Natural killer cell (primary cell): ENCODE results near the gene TMED1. TPM values are rescaled to one million over a fixed set of nuclear protein-coding genes. Genes with fewer than 3 reads are reported as not detected.

ENCODE experiments used
- ATAC-seq, 3 donors: fragments of 150-1000 bp in 2 of 3; fragments of 200-7000 bp in 1 of 3; cut with Tn5 transposase; 1 replicate in 1 of 3; 2 replicates in 2 of 3; pipeline ENCODE4 v1.10.0; 2021; ENCODE audit warnings: mild to moderate bottlenecking in 2 of 3, moderate library complexity in 2 of 3
- DNase-seq, 2 donors: peaks; one replicate each; pipeline versions ENCODE4 v3.0.0 to v3.0.0-alpha.2; 2013 to 2021; ENCODE audit warnings: mixed read lengths in 1 of 2
- H3K27ac ChIP-seq: one replicate; pipeline ENCODE4 v1.5.1; 2013; ENCODE audit warnings: mild to moderate bottlenecking, low read length
- H3K27me3 ChIP-seq: one replicate; pipeline ENCODE4 v1.6.1; 2013; ENCODE audit warnings: low read length; ENCODE audit not compliant: control insufficient read depth, insufficient read depth
- H3K36me3 ChIP-seq: one replicate; pipeline ENCODE4 v1.6.1; 2013; ENCODE audit warnings: low read length; ENCODE audit not compliant: control insufficient read depth, insufficient read depth
- H3K4me1 ChIP-seq: one replicate; pipeline ENCODE4 v1.6.1; 2013; ENCODE audit warnings: low read length; ENCODE audit not compliant: control insufficient read depth, insufficient read depth
- H3K4me3 ChIP-seq: one replicate; pipeline ENCODE4 v1.5.1; 2013; ENCODE audit warnings: low read length
- H3K9me3 ChIP-seq: one replicate; pipeline ENCODE4 v1.6.1; 2013; ENCODE audit warnings: low read length; ENCODE audit not compliant: control insufficient read depth, insufficient read depth
- H3K27ac Mint-ChIP-seq, 2 donors: one replicate each; pipeline ENCODE4 v1.8.0; 2022; ENCODE audit warnings: mild to moderate bottlenecking in 2 of 2, mixed read lengths in 2 of 2, moderate library complexity in 1 of 2
- H3K27me3 Mint-ChIP-seq, 2 donors: one replicate each; pipeline ENCODE4 v1.8.0; 2022; ENCODE audit warnings: low read depth in 2 of 2, mixed read lengths in 2 of 2
- H3K36me3 Mint-ChIP-seq: one replicate; pipeline ENCODE4 v1.8.0; 2022; ENCODE audit warnings: mixed read lengths
- H3K4me1 Mint-ChIP-seq, 2 donors: one replicate each; pipeline ENCODE4 v1.8.0; 2022; ENCODE audit warnings: mixed read lengths in 2 of 2
- H3K4me3 Mint-ChIP-seq: one replicate; pipeline ENCODE4 v1.8.0; 2022; ENCODE audit warnings: mild to moderate bottlenecking, moderate library complexity, mixed read lengths
- H3K9me3 Mint-ChIP-seq, 2 donors: one replicate each; pipeline ENCODE4 v1.8.0; 2022; ENCODE audit warnings: mixed read lengths in 2 of 2
- WGBS: methylation state at CpG from one replicate; pipeline ENCODE4 v1.1.7; 2013; ENCODE audit warnings: missing lambda C conversion rate; ENCODE audit not compliant: insufficient coverage; 5-methylcytosine and 5-hydroxymethylcytosine counted together
- intact Hi-C: fragments of 100-400 bp; cut with micrococcal nuclease; formaldehyde crosslinking; loops from one replicate; pipeline ENCODE4 v1.14.2; 2022
- total RNA-seq, 4 donors: library from RNA; stranded (reverse); fragments of 120-200 nt in 1 of 4; gene quantifications; one replicate each; pipeline versions ENCODE4 v1.2.3 to v1.2.4, GENCODE V29; 2013 to 2022
- TF ChIP-seq, protein P1 (sequence below): fragments of 200-600 bp; IDR thresholded peaks from one replicate; pipeline ENCODE4 v1.8.0; 2022; ENCODE audit warnings: antibody characterized with exemption

TMED1 gene
- total RNA-seq, 3 donors from 2014 or later (not counting 1 experiment from before 2014, with no cell fraction given), result 20.5 to 27.8 (median 27.4) TPM

- Mint-ChIP-seq H3K27ac (no peak overlapping the region), H3K4me1 (peaks cover 5 to 6% of the 10 kb centered on the region in 2 donors), H3K4me3 (no peak overlapping the region), H3K27me3 (no peaks in the 10 kb centered on the region), H3K9me3 (no peaks in the 10 kb centered on the region), H3K36me3 (no peaks in the 10 kb centered on the region)
- intact Hi-C loops, result no loop called here
- WGBS, result 93% methylated on average over 7 of the region's 7 CpGs
- ATAC-seq (no peak), DNase-seq (no peak)
- Histone ChIP-seq H3K36me3 (no peaks in the 10 kb centered on the region), H3K4me1 (peaks cover 9% of the 10 kb centered on the region), H3K27ac (no peak overlapping the region), H3K27me3 (no peaks in the 10 kb centered on the region), H3K4me3 (no peak overlapping the region), H3K9me3 (no peaks in the 10 kb centered on the region)
- TF ChIP-seq, protein P1, sequence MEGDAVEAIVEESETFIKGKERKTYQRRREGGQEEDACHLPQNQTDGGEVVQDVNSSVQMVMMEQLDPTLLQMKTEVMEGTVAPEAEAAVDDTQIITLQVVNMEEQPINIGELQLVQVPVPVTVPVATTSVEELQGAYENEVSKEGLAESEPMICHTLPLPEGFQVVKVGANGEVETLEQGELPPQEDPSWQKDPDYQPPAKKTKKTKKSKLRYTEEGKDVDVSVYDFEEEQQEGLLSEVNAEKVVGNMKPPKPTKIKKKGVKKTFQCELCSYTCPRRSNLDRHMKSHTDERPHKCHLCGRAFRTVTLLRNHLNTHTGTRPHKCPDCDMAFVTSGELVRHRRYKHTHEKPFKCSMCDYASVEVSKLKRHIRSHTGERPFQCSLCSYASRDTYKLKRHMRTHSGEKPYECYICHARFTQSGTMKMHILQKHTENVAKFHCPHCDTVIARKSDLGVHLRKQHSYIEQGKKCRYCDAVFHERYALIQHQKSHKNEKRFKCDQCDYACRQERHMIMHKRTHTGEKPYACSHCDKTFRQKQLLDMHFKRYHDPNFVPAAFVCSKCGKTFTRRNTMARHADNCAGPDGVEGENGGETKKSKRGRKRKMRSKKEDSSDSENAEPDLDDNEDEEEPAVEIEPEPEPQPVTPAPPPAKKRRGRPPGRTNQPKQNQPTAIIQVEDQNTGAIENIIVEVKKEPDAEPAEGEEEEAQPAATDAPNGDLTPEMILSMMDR, result no peak
Measured at GRCh38 chr19:10852941-10853340, 16.9 kb upstream of the TMED1 start.

GRCh38 chr19:10852098-10852800, 16.2 kb upstream of the TMED1 start:
- peaks cover 16% of the 10 kb centered on the region for H3K4me1 ChIP-seq
- TF ChIP-seq, protein P1, result no peak
- 89% methylated on average over 7 of the region's 7 CpGs for WGBS

DNA sequence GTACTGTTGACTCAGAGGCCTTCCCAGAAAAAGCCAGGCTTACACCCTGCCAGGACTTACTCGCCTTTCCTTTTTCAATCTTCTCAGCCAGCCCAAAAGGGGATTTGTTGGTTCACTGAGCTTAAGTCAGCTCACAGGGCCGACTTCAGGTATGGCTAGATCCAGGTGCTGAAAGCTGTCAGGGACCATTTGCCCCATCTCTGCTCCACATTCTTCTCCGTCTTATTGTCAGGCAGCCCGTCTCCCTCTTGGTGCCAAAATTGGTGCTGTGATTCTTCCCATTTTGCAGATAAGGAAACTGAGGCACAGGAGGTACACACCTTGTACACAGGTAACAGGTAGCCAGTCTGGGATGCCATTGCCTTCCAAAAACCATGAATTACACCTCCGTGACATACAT, 14.6 kb upstream of the TMED1 start:
- TF ChIP-seq, protein P1, result no peak
- intact Hi-C loops, result no loop called here
- ATAC-seq, result no peak
- WGBS, result 86% methylated on average over 4 of the region's 5 CpGs
- Mint-ChIP-seq H3K4me1 (peaks cover 12 to 16% of the 10 kb centered on the region in 2 donors), H3K4me3 (no peak overlapping the region), H3K27ac (no peak overlapping the region), H3K27me3 (no peaks in the 10 kb centered on the region), H3K9me3 (no peaks in the 10 kb centered on the region), H3K36me3 (no peaks in the 10 kb centered on the region)
- H3K27ac ChIP-seq, result no peak overlapping the region
- no peak for DNase-seq
- H3K4me1 ChIP-seq, result peaks cover 19% of the 10 kb centered on the region
- H3K4me3 ChIP-seq, result no peak overlapping the region
- no peaks in the 10 kb centered on the region for H3K27me3 ChIP-seq
- peaks cover 5% of the 10 kb centered on the region for H3K9me3 ChIP-seq
- H3K36me3 ChIP-seq, result no peaks in the 10 kb centered on the region

More at GRCh38 chr19:10852098-10852800, 16.2 kb upstream of the TMED1 start:
- Mint-ChIP-seq H3K27ac (no peak overlapping the region), H3K4me3 (no peak overlapping the region), H3K36me3 (no peaks in the 10 kb centered on the region), H3K4me1 (peaks cover 5 to 6% of the 10 kb centered on the region in 2 donors), H3K9me3 (no peaks in the 10 kb centered on the region), H3K27me3 (no peaks in the 10 kb centered on the region)
- no peak overlapping the region for H3K27ac ChIP-seq
- H3K36me3 ChIP-seq, result no peaks in the 10 kb centered on the region
- H3K4me3 ChIP-seq, result no peak overlapping the region
- intact Hi-C loops, result no loop called here
- H3K9me3 ChIP-seq, result no peaks in the 10 kb centered on the region
- no peaks in the 10 kb centered on the region for H3K27me3 ChIP-seq
- ATAC-seq (no peak), DNase-seq (no peak)
